C1 segment of cervical spinal cord (tissue), 14 donors: ENCODE data around the gene AGR3.
"Not testable (repeated sequence)": the region's sequence is repeated elsewhere in the genome, so short reads cannot be mapped to it uniquely, and the experiment has no call there.

ENCODE experiments used
- DNase-seq, 14 donors: peaks; one replicate each; lab custom pipeline; 2025; lab: John Stamatoyannopoulos, UW

AGR3 gene

DNA sequence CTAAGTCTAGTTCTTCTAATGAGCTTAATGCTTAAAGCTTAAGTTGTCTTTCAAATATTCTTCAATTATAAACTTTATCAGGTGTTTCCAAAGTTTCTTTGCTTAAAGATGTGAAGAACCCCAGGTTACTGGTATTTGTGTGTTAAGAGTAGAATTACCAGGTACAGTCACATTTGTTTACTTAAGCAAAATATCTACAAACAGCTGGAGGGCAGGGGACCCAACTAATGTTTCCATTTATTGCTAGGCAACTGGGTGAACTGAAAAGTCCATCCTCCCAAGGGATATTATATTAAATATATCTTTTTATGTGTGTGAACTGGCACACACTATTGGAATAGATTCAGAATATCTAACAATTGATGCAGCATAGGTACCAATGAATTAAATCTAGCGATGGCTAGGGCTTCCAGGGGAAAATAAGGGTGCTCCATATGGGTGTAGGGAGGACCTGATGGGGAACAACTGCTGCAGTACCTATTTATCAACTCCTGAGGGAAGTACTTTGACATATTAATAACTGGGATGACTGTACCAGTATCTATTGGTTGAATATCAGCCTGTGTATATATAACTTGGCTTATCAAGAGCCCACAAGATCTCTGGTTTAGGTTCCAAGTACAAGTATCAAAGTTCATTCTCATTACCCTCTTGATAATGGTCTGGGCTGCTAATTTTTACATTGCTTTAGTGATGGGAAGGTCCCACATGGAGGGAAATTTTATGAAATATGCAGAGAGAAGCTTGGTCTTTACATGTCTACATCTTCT, 10.3 kb upstream of the AGR3 start:
- no peak for DNase-seq

GRCh38 chr7:16891338-16891737, 9.6 kb upstream of the AGR3 start:
- DNase-seq: no peak

GRCh38 chr7:16889851-16890415, 8.2 kb upstream of the AGR3 start:
- DNase-seq: no peak

- DNase-seq: no peak
Measured at GRCh38 chr7:16889305-16889704, 7.5 kb upstream of the AGR3 start.

DNA sequence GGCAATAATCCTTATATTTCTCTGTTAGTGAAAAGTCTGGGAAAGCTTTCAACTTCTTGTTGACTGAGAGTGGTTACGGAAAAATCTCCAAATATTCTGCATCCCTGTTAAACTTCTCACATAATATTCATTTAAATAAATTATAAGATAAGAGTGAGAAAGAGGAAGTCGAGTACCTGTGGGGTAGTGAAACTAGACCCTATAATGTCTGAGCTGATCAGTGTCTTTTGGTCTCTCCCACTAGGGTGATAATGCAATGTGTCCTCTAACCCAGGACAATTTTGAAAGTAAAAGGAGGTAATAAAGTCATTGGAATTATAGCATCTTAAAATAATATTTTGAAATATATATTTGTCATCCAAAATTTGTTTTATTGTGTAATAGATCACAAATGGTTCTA, 2.1 kb upstream of the AGR3 start:
- DNase-seq: no peak

DNA sequence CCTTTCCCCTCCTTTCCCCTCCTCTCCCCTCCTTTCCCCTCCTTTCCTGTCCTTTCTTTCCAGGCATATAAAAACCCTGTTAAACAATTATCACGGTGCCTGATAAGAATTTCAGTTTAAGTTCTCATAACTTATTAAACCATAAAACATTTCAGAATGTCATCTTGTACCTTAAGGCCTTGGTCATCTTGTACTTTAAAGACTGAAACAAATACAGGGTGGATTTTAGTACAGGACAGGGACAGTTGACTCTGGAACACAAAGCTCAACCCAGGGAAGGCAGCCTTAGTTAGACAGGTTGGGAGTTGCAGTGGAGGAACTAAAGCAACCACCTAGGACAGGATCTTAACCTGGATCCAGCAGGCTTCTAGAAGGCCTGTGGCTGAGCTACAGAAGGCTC, 1.2 kb downstream of the AGR3 start:
- no peak for DNase-seq

- no peak for DNase-seq
Measured at GRCh38 chr7:16879181-16879580, 2.6 kb downstream of the AGR3 start.

GRCh38 chr7:16875861-16876260, 5.9 kb downstream of the AGR3 start:
- DNase-seq: no peak

DNA sequence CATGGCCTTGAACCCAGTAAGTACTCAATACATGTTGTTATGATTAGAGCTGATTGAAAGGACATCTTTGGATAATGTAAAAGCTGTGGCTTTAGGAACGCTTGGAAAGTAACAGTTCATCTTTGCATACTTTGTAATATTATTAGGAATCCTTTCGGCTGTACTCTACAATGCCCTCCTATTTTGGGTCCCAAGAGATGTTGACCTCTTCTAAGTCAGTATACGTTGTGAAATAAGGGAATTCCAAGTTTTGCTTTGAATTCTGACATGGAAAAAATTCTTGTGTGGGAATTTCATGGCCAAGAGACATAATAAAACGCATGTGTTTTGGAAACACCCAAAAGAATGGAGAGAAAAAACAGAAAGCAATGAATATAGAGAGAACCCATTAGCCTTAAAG, 7.7 kb downstream of the AGR3 start:
- no peak for DNase-seq

- no peak for DNase-seq
Measured at GRCh38 chr7:16867328-16867727, 14.5 kb downstream of the AGR3 start.

DNA sequence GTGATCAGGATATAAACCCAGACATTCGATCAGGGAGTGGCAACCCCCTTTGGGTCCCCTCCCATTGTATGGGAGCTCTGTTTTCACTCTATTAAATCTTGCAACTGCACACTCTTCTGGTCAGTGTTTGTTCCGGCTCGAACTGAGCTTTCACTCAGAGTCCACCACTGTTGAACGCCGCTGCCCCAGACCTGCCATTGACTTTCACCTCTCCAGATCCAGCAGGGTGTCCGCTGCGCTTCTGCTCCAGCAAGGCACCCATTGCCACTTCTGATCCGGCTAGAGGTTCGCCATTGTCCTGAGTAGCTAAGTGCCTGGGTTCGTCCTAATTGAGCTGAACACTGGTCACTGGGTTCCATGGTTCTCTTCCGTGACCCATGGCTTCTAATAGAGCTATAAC, 28.6 kb downstream of the AGR3 start:
- not testable (repeated sequence) for DNase-seq

- peak in 3 of 14 donors; percentile 3 to 14 (median 11) for DNase-seq
Measured at GRCh38 chr7:16851829-16852228, 30.0 kb downstream of the AGR3 start.

GRCh38 chr7:16850614-16851466, 30.9 kb downstream of the AGR3 start:
- no peak for DNase-seq

DNA sequence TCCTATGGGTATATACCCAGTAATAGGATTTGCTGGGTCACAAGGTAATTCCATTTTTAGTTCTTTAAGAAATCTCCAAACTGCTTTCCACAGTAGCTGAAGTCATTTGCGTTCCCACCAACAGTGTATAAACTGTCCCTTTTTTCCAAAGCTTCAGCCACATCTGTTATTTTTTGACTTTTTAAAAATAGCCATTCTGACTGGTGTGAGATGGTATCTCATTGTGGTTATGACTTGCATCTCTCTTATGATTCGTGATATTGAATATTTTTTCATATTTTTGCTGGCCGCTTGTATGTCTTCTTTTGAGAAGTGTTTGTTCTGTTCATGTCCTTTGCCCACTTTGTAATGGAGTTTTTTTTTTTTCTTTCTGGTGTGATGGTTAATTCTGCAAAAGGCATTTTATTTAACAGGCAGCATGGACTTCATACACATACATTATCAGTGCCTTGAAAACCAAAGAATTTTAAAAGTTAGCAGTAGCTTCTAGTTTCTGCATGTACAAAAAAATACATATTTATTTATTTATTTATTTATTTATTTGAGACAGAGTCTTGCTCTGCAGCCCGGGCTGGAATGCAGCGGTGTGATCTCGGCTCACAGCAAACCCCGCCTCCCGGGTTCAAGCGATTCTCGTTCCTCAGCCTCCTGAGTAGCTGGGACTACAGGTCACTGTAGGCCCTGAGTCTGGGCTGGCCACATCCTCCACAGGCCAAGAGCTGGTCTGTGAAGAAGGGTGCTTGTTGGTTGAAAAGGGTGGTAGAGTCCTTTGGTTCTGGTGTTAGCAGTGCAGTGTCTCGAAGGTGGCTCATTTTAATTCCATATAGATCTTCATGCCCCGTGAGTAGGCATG, 32.3 kb downstream of the AGR3 start:
- DNase-seq: no peak

DNA sequence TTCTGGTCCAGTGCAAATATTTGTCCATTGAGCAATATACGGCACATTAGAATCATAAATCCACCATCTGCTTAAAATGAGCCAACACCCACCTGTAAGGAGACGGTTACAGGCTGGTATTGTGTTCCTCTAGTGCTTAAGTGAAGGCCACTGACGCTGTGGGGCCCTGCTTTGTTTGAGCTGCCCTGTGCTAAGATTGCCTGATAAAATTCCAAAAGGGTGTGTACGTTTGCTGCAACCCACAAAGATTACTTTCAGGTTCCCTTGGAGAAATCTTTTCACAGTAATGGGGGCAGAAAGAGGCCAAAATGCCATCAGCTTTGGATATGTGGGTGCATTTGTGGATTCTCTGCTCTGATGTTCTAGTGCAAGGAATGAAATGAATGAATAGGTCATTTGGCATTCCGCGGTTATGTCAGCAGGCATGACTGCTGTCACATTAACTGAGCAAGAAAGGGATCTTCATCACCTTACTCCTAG, 34.4 kb downstream of the AGR3 start:
- no peak for DNase-seq

GRCh38 chr7:16846601-16847165, 35.1 kb downstream of the AGR3 start:
- no peak for DNase-seq

GRCh38 chr7:16845746-16846145, 36.0 kb downstream of the AGR3 start:
- no peak for DNase-seq

DNA sequence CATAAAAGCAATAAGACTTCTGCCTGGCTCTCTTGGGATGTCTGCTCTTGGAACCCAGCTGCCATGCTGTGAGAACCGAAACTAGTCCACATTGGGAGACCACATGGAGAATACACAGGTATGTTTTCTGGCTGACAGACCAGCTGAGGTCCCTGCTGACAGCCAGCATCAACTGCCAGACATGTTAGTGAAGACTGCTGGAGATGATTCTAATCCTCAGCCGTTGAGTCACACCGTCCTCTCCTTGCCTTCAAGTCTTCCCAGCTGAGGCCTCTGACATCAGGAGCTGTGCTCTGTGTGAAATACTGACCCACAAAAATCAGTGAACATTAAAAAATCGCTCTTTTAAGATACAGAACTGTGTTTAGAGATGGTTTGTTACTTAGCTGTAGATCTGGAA, 40.1 kb downstream of the AGR3 start:
- no peak for DNase-seq

DNA sequence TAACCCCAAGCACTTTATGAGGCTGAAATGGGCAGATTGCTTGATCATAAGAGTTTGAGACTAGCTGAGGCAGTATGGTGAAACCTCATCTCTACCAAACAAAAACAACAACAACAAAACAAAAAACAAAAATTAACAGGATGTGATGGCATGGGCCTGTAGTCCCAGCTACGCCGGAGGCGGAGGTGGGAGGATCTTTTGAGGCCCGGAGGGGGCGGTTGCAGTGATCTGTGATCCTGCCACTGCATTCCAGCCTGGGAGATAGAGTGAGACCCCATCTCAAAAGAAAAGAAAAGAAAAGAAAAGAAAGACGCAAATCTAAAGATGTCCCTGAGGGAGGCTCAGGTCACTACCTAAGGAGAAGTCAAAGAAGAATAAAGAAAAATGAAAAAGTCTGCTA, 41.7 kb downstream of the AGR3 start:
- DNase-seq: no peak

GRCh38 chr7:16839646-16840045, 42.1 kb downstream of the AGR3 start:
- no peak for DNase-seq

- no peak for DNase-seq
Measured at GRCh38 chr7:16838891-16839290, 42.9 kb downstream of the AGR3 start.
